Cardiac muscle cell (in vitro differentiated cells and primary cell): ENCODE results near the gene SYT15. TPM values are rescaled to one million over a fixed set of nuclear protein-coding genes. Genes with fewer than 3 reads are reported as not detected.
"Not testable (repeated sequence)": the region's sequence is repeated elsewhere in the genome, so short reads cannot be mapped to it uniquely, and the experiment has no call there.

ENCODE experiments used
- DNase-seq, 2 donors: peaks; one replicate each; pipeline versions ENCODE4 v3.0.0 to v3.0.0-alpha.2; 2010 to 2017; ENCODE audit warnings: low read depth in 1 of 2, low spot score in 1 of 2
- H3K27ac ChIP-seq: fragments of 200-600 bp; sonication (generic); 2 replicates; pipeline ENCODE4 v1.5.1; 2016
- H3K27me3 ChIP-seq: fragments of 200-600 bp; sonication (generic); 2 replicates; pipeline ENCODE4 v1.6.0; 2016; ENCODE audit warnings: control low read depth
- H3K36me3 ChIP-seq: fragments of 200-600 bp; sonication (generic); 2 replicates; pipeline ENCODE4 v1.5.1; 2016; ENCODE audit warnings: control low read depth
- H3K4me1 ChIP-seq: fragments of 200-600 bp; sonication (generic); 2 replicates; pipeline ENCODE4 v1.8.1; 2017; ENCODE audit warnings: low read depth, mild to moderate bottlenecking, mixed run types
- H3K4me3 ChIP-seq: fragments of 200-600 bp; sonication (generic); 2 replicates; pipeline ENCODE4 v1.5.1; 2016; ENCODE audit warnings: mild to moderate bottlenecking
- H3K9me3 ChIP-seq: fragments of 200-600 bp; sonication (generic); 2 replicates; pipeline ENCODE4 v1.5.1; 2017; ENCODE audit warnings: low read depth, mild to moderate bottlenecking, control low read depth
- polyA plus RNA-seq: library from polyadenylated mRNA; unstranded; fragments of >200 nt; fragmentation: Nextera tagmentation; extraction: Ambion mirVana; gene quantifications from 2 replicates; pipeline ENCODE4 v1.2.1, GENCODE V29; 2016
- total RNA-seq: library from RNA; depleted of rRNA; stranded (reverse); fragments of >200 nt; gene quantifications from 2 replicates; pipeline ENCODE4 v1.2.3, GENCODE V29; 2016

The SYT15 gene
- total and polyA plus RNA-seq, 2 experiments from 2014 or later, result 0.27 to 0.71 TPM

DNA sequence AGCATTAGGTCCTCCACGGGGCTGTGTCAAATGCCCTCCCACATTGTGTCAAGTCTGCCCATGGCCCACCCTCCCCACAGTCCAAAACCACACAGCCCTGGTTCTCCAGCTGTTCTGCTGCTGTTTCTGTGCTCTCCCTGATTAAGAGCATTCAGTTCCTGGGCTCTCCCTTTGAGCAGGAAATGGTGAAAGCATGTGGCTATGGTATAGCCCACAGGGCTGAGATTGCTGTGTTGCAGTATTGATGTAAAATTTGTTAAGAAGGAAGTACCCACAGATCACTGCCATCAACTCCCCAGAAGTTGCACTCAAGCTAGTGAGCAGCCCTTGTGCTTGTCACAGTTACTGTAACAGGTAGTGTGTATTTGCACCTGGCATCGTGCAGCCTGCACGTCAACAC is 9.3 kb downstream of the SYT15 start:
- not testable (repeated sequence) for H3K36me3 ChIP-seq, H3K4me1 ChIP-seq, H3K27ac ChIP-seq, DNase-seq, H3K27me3 ChIP-seq, H3K4me3 ChIP-seq, H3K9me3 ChIP-seq

DNA sequence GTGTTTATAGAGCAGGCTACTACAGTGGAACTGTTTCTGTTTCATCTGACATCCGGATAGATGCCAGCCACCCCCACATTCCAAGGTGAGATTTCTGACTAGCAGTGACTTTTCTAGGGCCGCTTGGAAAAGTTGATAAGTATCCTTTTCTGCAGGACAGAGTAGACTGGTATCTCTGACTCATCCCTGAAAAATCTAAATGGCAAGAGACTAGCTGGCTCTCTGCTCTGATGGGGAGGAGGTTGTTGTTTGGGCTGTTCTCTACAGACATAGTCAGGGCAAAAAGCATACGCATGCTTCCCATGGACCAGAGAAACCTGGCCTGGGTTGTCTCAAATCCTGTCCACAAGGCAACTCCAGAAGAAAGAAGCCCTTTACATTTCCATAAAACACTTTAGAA is 10.7 kb downstream of the SYT15 start:
- H3K4me1 ChIP-seq, H3K9me3 ChIP-seq, DNase-seq, H3K27ac ChIP-seq, H3K27me3 ChIP-seq, H3K4me3 ChIP-seq, H3K36me3 ChIP-seq: not testable (repeated sequence)

DNA sequence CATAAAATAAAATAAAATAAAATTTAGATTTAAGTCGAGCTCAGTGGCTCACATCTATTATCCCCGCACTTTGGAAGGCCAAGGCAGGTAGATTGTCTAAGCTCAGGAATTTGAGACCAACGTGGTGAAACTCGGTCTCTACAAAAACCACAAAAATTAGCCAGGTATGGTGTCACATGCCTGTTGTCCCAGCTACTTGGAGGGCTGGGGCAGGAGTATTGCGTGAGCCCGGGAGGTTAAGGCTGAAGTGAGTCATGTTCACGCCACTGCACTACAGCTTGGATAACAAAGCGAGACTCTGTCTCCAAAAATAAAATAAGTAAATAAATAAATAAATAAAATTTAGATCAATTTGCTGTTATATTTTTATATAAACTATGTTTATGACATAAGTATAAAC is 12.1 kb downstream of the SYT15 start:
- H3K27me3 ChIP-seq, H3K4me3 ChIP-seq, H3K27ac ChIP-seq, DNase-seq, H3K36me3 ChIP-seq, H3K9me3 ChIP-seq, H3K4me1 ChIP-seq: not testable (repeated sequence)

DNA sequence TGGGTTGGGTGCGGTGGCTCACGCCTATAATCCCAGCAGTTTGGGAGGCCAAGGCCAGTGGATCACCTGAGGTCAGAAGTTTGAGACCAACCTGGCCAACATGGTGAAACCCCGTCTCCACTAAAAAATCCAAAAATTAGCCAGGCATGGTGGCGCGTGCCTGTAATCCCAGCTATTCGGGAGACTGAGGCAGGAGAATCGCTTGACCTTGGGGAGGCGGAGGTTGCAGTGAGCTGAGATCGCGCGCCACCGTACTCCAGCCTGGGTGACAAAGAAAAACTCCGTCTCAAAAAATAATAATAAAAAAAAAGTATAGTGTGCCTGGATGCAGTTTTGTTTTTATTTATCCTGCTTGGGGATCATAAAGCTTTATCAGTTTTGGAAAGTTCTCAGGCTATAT is 14.4 kb downstream of the SYT15 start:
- H3K27me3 ChIP-seq, H3K27ac ChIP-seq, DNase-seq, H3K4me3 ChIP-seq, H3K9me3 ChIP-seq, H3K4me1 ChIP-seq, H3K36me3 ChIP-seq: not testable (repeated sequence)

DNA sequence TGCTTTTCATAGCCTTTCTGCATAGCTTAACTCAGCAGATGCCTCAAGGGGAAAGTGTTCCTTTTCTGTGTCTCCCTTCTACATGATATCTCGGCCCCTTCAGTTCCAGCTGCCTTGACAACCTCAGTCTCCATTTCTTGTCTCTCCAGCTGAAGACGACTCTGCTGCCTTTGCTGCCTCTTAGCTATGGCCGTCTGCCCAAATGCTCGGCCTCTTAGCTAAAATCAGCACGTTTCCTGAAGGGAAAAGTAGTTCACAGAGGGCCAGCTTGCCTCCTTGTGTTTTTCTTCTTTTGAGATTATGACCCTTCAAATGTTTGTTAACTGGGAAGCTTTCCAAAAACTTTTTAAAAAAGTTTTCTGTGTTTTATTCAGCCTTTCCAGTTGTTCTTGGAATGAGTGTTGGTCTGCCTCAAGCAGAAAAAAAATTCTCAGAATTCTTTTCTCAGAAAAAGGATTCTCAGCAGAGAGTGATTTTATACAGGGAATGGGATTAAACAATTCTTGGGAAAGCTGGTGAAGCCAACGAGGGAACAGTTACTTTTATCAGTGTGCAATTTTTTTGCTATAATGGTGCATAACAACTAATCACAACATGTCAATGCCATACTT is 15.6 kb downstream of the SYT15 start:
- not testable (repeated sequence) for H3K27me3 ChIP-seq, H3K4me1 ChIP-seq, H3K36me3 ChIP-seq, H3K4me3 ChIP-seq, H3K27ac ChIP-seq, DNase-seq, H3K9me3 ChIP-seq

DNA sequence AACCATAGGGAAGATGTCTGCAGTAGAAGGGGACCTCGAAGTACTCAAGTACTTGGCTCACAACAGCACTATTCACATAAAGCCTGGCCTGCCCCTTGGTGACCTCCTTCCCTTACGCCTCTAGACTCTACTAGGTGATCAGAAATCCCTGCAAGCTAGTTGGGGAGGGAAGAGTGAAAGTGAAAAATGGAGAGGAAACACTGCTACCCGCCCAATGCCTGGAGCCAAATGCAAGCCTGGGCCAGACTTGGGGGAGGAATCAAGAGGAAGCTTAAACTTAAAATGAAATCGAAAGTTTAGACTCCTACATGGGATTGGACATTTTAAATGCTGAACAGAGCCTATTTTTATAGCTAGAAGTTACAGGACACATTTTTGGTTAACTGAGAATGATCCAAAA is 17.6 kb downstream of the SYT15 start:
- not testable (repeated sequence) for H3K36me3 ChIP-seq, H3K27ac ChIP-seq, H3K27me3 ChIP-seq, H3K9me3 ChIP-seq, DNase-seq, H3K4me1 ChIP-seq, H3K4me3 ChIP-seq

DNA sequence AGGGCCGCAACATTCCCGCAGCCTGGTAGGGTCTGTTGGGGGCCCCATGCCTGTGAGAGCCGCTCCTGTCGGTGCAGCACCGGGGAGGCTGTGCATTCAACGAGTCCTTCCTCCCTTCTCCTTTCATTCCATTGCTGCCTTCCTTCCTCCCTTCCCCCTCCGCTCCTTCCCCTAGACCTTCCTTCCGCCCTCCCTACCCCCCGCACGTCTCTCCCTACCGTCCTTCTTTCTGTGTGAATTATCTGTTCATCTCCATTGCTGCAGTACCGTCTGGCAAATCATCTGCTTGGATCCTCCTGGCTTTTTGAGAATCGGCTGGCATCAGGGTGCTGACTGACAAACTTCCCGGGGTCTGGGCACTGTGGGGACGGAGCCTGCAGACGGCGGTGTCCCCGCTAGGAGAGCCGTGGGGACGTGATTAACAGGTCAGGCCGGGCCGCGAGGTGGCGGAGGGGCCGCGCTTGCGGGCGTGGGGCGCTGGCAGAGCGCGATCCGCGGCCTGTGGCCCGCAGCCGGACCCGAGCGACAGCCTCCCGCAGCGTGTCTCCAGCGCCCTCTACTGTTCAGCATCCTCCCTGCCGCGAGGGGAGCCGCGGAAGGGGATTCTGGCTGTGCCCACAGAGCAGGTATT is 18.8 kb downstream of the SYT15 start:
- H3K9me3 ChIP-seq, H3K27ac ChIP-seq, H3K4me1 ChIP-seq, H3K36me3 ChIP-seq, H3K27me3 ChIP-seq: not testable (repeated sequence)
- peak in 1 of 2 donors; percentile 0 for DNase-seq
- peak overlapping the region; percentile 21 for H3K4me3 ChIP-seq

DNA sequence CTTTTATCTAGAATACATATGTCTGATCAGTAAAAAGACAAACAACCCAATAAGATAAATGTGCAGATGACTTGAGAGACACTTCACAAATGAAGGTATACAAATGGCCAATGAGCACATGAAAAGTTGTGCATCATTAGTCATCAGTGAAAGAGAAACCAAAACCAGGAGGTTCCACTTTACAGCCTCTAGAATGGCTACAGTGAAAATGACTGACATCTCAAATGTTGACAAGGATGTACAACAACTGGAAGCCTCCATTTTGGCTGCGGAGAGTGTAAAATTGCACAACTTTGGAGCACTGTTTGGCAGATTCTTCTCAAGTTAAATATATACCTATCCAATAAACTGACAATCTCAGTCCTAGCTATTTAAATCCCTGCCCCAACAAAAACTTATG is 21.6 kb downstream of the SYT15 start:
- not testable (repeated sequence) for H3K27me3 ChIP-seq, H3K9me3 ChIP-seq, H3K4me1 ChIP-seq, H3K4me3 ChIP-seq, H3K36me3 ChIP-seq, H3K27ac ChIP-seq, DNase-seq

DNA sequence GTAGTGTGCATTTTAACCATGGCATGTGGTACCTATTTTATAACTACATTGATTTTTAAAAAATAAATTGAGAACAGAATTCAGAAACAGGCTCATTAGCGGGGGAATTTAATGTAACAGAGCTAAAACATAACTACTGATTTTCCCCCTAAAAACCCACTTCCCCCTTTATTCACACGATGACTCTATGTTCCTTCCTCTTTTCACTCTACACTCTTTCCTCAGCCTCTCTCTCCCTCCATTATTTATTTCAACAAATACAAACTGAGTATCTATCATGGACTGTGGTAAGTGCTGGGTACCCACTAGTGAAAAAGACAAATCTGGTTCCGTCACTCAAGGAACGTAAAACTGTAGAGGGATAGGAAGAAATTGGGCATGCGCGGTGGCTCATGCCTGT is 36.6 kb downstream of the SYT15 start:
- H3K4me1 ChIP-seq, H3K27me3 ChIP-seq, H3K9me3 ChIP-seq, DNase-seq, H3K4me3 ChIP-seq, H3K36me3 ChIP-seq, H3K27ac ChIP-seq: not testable (repeated sequence)

DNA sequence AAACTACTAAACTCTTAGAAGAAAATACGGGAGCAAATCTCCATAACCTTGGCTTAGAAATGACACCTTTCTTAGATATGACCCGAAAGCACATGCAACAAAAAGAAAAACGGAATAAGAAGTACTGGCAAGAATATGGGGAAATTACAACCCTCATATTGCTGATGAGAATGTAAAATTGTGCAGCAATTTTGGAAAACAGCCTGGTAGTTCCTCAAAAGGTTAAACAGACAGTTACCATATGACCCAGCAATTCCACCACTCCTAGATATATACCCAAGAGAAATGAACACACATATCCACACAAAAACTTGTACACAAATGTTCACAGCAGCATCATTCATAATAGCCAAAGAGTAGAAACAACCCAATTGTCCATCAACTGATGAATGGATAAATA is 37.3 kb downstream of the SYT15 start:
- H3K4me3 ChIP-seq, DNase-seq, H3K9me3 ChIP-seq, H3K36me3 ChIP-seq, H3K27me3 ChIP-seq, H3K4me1 ChIP-seq, H3K27ac ChIP-seq: not testable (repeated sequence)

DNA sequence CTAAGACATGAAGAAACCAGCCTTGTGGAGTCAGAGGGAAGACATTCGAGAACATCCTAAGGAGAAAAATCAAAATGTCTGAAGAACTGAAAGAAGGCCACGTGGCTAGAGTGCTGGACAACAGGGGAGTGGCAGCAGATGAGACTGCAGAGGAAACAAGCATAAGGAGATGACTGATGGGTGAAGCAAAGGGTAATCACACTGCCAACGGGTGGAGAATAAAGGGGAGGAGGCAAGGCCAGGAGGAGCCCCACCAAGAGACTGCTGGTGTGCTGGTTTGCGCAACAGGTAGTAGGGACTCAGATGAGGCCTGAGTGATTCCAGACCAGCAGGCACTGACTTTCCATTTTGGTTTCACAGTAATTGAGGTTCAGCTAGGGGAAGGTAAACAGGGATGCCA is 38.2 kb downstream of the SYT15 start:
- not testable (repeated sequence) for H3K36me3 ChIP-seq, H3K4me3 ChIP-seq, H3K4me1 ChIP-seq, H3K27ac ChIP-seq, H3K9me3 ChIP-seq, H3K27me3 ChIP-seq, DNase-seq

DNA sequence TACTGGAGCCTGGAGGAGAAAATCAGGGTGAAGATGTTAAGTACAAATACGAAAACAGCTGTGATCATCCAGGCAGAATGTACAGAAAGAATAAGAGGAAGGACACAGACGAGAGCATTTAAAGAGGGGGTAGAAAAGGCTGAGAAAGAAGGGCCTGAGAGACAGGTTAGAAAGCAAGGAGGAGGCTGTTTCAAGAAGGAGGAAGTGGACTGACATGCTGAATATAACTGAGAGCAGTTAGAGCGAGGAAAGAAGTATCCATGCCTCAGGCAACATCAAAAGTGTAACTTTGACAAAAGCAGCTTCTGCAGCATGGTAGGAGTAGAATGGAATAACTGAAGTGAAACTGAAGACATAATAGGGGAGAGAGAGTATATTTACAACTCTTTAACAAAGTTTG is 39.0 kb downstream of the SYT15 start:
- not testable (repeated sequence) for H3K4me3 ChIP-seq, H3K27ac ChIP-seq, H3K36me3 ChIP-seq, DNase-seq, H3K9me3 ChIP-seq, H3K4me1 ChIP-seq, H3K27me3 ChIP-seq

DNA sequence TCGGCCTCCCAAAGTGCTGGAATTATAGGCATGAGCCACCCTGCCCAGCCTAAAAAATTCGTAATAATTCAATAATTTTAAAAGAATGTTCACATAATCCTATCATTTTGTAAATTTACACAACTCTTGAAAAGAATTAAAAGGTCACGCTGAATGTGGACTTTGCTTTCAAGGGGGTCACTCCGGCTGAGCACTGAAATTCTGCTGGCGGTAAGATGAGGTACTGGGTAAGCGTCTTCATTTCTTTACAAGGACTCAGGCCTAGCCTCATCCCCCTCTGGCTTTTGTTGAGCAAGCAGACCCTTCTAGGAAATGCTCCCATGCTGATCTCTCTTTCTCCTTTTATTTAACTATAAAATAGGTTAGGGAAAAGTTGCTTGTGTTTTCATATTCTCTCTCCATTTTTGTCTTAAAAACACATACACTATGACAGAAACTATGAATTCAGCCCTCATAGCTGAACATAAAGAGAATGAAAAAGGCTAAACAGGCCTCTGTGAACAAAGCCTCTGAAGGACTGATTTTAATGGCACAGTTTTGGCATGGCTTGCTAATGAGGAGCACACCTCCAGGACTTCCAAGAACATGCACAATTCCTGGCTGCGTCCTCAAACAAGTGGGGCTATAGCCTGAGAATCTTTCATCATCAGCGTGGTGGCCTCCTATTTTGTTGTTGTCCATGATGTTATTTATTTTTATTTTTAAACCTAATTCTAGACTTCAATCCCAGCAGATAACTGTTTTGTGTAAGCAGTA is 45.1 kb downstream of the SYT15 start:
- H3K4me3 ChIP-seq, H3K27me3 ChIP-seq, H3K27ac ChIP-seq, DNase-seq, H3K9me3 ChIP-seq, H3K4me1 ChIP-seq, H3K36me3 ChIP-seq: not testable (repeated sequence)

DNA sequence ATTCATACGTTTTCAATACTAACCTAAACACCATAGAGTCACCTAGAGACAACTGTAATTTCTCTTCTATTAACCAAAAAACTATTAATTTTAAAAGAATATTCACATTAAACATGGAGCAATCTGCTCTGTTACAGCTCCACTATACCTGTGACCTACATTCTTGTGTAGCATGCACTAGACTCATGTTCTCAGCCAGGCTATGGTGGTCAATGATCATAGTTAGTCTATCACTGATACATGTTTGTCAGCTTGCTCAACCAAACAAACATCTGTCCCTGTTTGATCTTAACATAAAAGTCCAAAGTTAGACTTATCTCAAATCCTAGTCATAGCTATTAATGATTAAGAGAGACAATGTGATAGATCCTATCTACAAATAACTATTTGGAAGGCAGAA is 50.9 kb downstream of the SYT15 start:
- not testable (repeated sequence) for H3K27ac ChIP-seq, H3K9me3 ChIP-seq, DNase-seq, H3K27me3 ChIP-seq, H3K4me3 ChIP-seq, H3K36me3 ChIP-seq, H3K4me1 ChIP-seq
